Endothelial cell of umbilical vein (primary cell): ENCODE data around the gene SHISA5. TPM values are rescaled to one million over a fixed set of nuclear protein-coding genes. Genes with fewer than 3 reads are reported as not detected.

Experiments
- BruUV-seq: library from RNA; stranded (reverse); fragments of 400-500 nt; replicated peaks from 2 replicates; lab custom pipeline; 2021; lab: Mats Ljungman, UMichigan
- CTCF ChIA-PET: fragments of 300-600, 350-600 bp; sonication (Branson Sonifier 250); formaldehyde crosslinking; loops from one replicate; lab custom pipeline; 2021; ENCODE audit warnings: antibody characterized with exemption, inconsistent platforms; lab: Charles Lee
- POLR2A ChIA-PET: fragments of 300-600, 350-600 bp; sonication (Branson Sonifier 250); formaldehyde crosslinking; loops from one replicate; lab custom pipeline; 2021; ENCODE audit warnings: antibody characterized with exemption, inconsistent platforms; lab: Charles Lee
- DNase-seq: peaks from one replicate; pipeline ENCODE4 v3.0.0-alpha.2; 2011; ENCODE audit warnings: low read depth, low spot score
- FAIRE-seq: peaks from 2 replicates; lab custom pipeline; 2011; peaks lifted over from hg19 to GRCh38; lab: Jason Lieb, UNC
- H2AFZ ChIP-seq: 2 replicates; pipeline ENCODE4 v1.6.0; 2012; ENCODE audit warnings: low read depth, low read length, control low read depth, inconsistent platforms
- H3K27ac ChIP-seq: 2 replicates; pipeline ENCODE4 v1.5.1; 2011; ENCODE audit warnings: low read depth, mild to moderate bottlenecking, control low read depth, low read length, moderate library complexity; ENCODE audit not compliant: insufficient read depth
- H3K27me3 ChIP-seq, 2 experiments: 2 replicates each; pipeline versions ENCODE4 v1.6.0 to v1.6.1; 2011; ENCODE audit warnings: low read length in 2 of 2, mixed read lengths in 1 of 2; ENCODE audit not compliant: control insufficient read depth in 2 of 2, insufficient read depth in 2 of 2
- H3K36me3 ChIP-seq, 2 experiments: 2 replicates in 1 of 2; 3 replicates in 1 of 2; pipeline ENCODE4 v1.5.1; 2011; ENCODE audit warnings: low read length in 2 of 2, mild to moderate bottlenecking in 1 of 2, moderate library complexity in 1 of 2; ENCODE audit not compliant: control insufficient read depth in 2 of 2, insufficient read depth in 2 of 2; ENCODE audit errors: extremely low read depth in 1 of 2
- H3K4me1 ChIP-seq: 3 replicates; pipeline ENCODE4 v1.5.1; 2011; ENCODE audit warnings: mild to moderate bottlenecking, low read length; ENCODE audit not compliant: control insufficient read depth, insufficient read depth; ENCODE audit errors: extremely low read depth
- H3K4me2 ChIP-seq: 2 replicates; pipeline ENCODE4 v1.6.1; 2011; ENCODE audit warnings: low read length, control low read depth, mixed read lengths; ENCODE audit not compliant: insufficient read depth
- H3K4me3 ChIP-seq, 3 experiments: fragments of 200-600 bp in 1 of 3; sonication (generic), shearing (Covaris generic) in 1 of 3; replicated peaks in 1 of 3; 2 replicates each; pipeline ENCODE4 v1.5.1; 2011 to 2016; ENCODE audit warnings: control low read depth in 3 of 3, low read length in 3 of 3, mild to moderate bottlenecking in 2 of 3, inconsistent platforms in 1 of 3, low read depth in 1 of 3, moderate library complexity in 1 of 3; ENCODE audit not compliant: insufficient read depth in 1 of 3
- H3K79me2 ChIP-seq: 2 replicates; pipeline ENCODE4 v1.6.0; 2012; ENCODE audit warnings: low read length, inconsistent platforms; ENCODE audit not compliant: control insufficient read depth, insufficient read depth
- H3K9ac ChIP-seq: replicated peaks from 2 replicates; pipeline ENCODE3; 2011; ENCODE audit warnings: low read length, control low read depth; ENCODE audit not compliant: insufficient read depth; ENCODE audit errors: extremely low read depth
- H3K9me1 ChIP-seq: replicated peaks from 3 replicates; pipeline ENCODE4 v1.6.0; 2011; ENCODE audit warnings: mild to moderate bottlenecking, low read length; ENCODE audit not compliant: control insufficient read depth, insufficient read depth; ENCODE audit errors: extremely low read depth
- H3K9me3 ChIP-seq: replicated peaks from 2 replicates; pipeline ENCODE4 v1.5.1; 2012; ENCODE audit warnings: low read length, inconsistent platforms; ENCODE audit not compliant: control insufficient read depth, insufficient read depth
- H4K20me1 ChIP-seq: replicated peaks from 2 replicates; pipeline ENCODE3; 2011; ENCODE audit warnings: mild to moderate bottlenecking, low read length; ENCODE audit not compliant: control insufficient read depth, insufficient read depth; ENCODE audit errors: extremely low read depth
- CTCF ChIP-seq, 2 donors: IDR thresholded peaks; 1 replicate in 1 of 2; 2 replicates in 1 of 2; pipeline ENCODE4 v1.5.1; 2011; ENCODE audit warnings: low read length in 2 of 2, mild to moderate bottlenecking in 2 of 2, moderate library complexity in 2 of 2, control low read depth in 1 of 2, inconsistent platforms in 1 of 2, low read depth in 1 of 2; ENCODE audit not compliant: insufficient read depth in 1 of 2; ENCODE audit errors: extremely low read depth in 1 of 2
- EZH2 ChIP-seq: IDR thresholded peaks from 2 replicates; pipeline ENCODE4 v1.6.1; 2012; ENCODE audit warnings: borderline replicate concordance, low read depth, mild to moderate bottlenecking, moderate library complexity, low read length, inconsistent platforms; ENCODE audit not compliant: severe bottlenecking
- FOS ChIP-seq: IDR thresholded peaks from 2 replicates; pipeline ENCODE4 v1.6.1; 2011; ENCODE audit warnings: mild to moderate bottlenecking, low read length, moderate library complexity, borderline replicate concordance; ENCODE audit not compliant: insufficient read depth
- GATA2 ChIP-seq: IDR thresholded peaks from 2 replicates; pipeline ENCODE4 v1.7.0; 2011; ENCODE audit warnings: low read depth, mild to moderate bottlenecking, moderate library complexity, mixed read lengths, low read length; ENCODE audit not compliant: insufficient read length, insufficient read depth
- JUN ChIP-seq: IDR thresholded peaks from 2 replicates; pipeline ENCODE4 v1.6.1; 2011; ENCODE audit warnings: borderline replicate concordance, low read depth; ENCODE audit not compliant: insufficient read length, insufficient read depth
- MAX ChIP-seq: IDR thresholded peaks from 2 replicates; pipeline ENCODE4 v1.6.1; 2011; ENCODE audit not compliant: insufficient read depth, insufficient read length
- MYC ChIP-seq: IDR thresholded peaks from one replicate; pipeline ENCODE4 v1.6.1; 2011; ENCODE audit warnings: mild to moderate bottlenecking, low read depth, low read length
- POLR2A ChIP-seq: IDR thresholded peaks from 2 replicates; pipeline ENCODE4 v1.6.1; 2012; ENCODE audit warnings: low read depth, mild to moderate bottlenecking, control low read depth, low read length
- POLR2AphosphoS5 ChIP-seq: IDR thresholded peaks from 2 replicates; pipeline ENCODE4 v1.6.1; 2012; ENCODE audit warnings: low read depth, mild to moderate bottlenecking, control low read depth, low read length, moderate library complexity; ENCODE audit not compliant: insufficient read depth
- dilution Hi-C: fragments of 300-500 bp; cut with MboI; formaldehyde crosslinking; loops from one replicate; pipeline ENCODE4 v1.15.0; 2019; ENCODE audit warnings: low sequenced_read_pairs; ENCODE audit not compliant: extremely low pct_ligation_motif_present
- intact Hi-C: fragments of 100-400 bp; cut with micrococcal nuclease; formaldehyde crosslinking; loops from one replicate; pipeline ENCODE4 v1.10.0; 2022
- polyA plus RNA-seq, 4 experiments: library from polyadenylated mRNA; depleted of rRNA in 3 of 4; stranded (reverse) in 3 of 4; unstranded in 1 of 4; fragments of >200 nt; gene quantifications; 2 replicates each; pipeline versions ENCODE4 v1.2.1 to v1.2.3, GENCODE V29; 2011 to 2012; ENCODE audit warnings: missing spikeins in 1 of 4
- total RNA-seq: library from RNA; stranded (reverse); gene quantifications from 2 replicates; pipeline ENCODE4 v1.2.3, GENCODE V29; 2021

SHISA5 gene
- total and polyA plus RNA-seq, 2 donors (not counting 3 experiments of a cell fraction or from before 2014, with no cell fraction given) = 205 to 320 TPM

- H3K79me2 ChIP-seq = peaks cover 10% of the 10 kb centered on the region
- intact Hi-C loops = loop anchor here (1.0 kb wide), 4 partner anchors 35 to 242 kb away; no protein-coding TSS in a partner anchor
- H3K9ac ChIP-seq = no peak overlapping the region
- TF ChIP-seq CTCF (IDR thresholded peaks at IDR 0.05; ENCODE audit: extremely low read depth in 1 of 2, insufficient read depth in 1 of 2, low read depth in 1 of 2, low read length in 2 of 2) (peak; percentile 100), POLR2A (no peak)
- H2AFZ ChIP-seq = no peak overlapping the region
- H3K4me3 ChIP-seq = no peak overlapping the region
- peaks cover 0 to 9% of the 10 kb centered on the region in 2 experiments for H3K36me3 ChIP-seq
- no peak overlapping the region for H3K27ac ChIP-seq
- POLR2A ChIA-PET = interaction anchor here (0.5 to 1.5 kb wide), 4 partner anchors 11 to 423 kb away, joined by 3 to 7 read pairs (median 4); partner anchors contain the start of genes ATRIP and ZNF589
- no peaks in the 10 kb centered on the region for H3K27me3 ChIP-seq
- no peaks in the 10 kb centered on the region for H3K9me3 ChIP-seq
- peak; percentile 82 for DNase-seq
- H3K4me2 ChIP-seq = no peak overlapping the region
- H4K20me1 ChIP-seq = no peaks in the 10 kb centered on the region
- dilution Hi-C loops = no loop called here
- H3K9me1 ChIP-seq = no peaks in the 10 kb centered on the region
- FAIRE-seq = peak; percentile 94
- CTCF ChIA-PET = interaction anchor here (0.6 to 10.4 kb wide), 92 partner anchors 9 to 914 kb away, joined by 3 to 723 read pairs (median 6); partner anchors contain the start of genes ATRIP, CAMP, CDC25A and CELSR3
- no TSS peak for BruUV-seq
- peaks cover 9% of the 10 kb centered on the region for H3K4me1 ChIP-seq
These were observed 68.0 kb downstream of the SHISA5 start for GRCh38 chr3:48435774-48436476.

GRCh38 chr3:48435223-48435595, 68.8 kb downstream of the SHISA5 start:
- H3K9ac ChIP-seq = no peak overlapping the region
- dilution Hi-C loops = no loop called here
- H3K9me3 ChIP-seq = no peaks in the 10 kb centered on the region
- no peaks in the 10 kb centered on the region for H3K27me3 ChIP-seq
- FAIRE-seq = no peak
- H3K9me1 ChIP-seq = no peaks in the 10 kb centered on the region
- no peaks in the 10 kb centered on the region for H4K20me1 ChIP-seq
- no TSS peak for BruUV-seq
- H3K27ac ChIP-seq = no peak overlapping the region
- no peak overlapping the region for H3K4me2 ChIP-seq
- ChIA-PET CTCF (interaction anchor here (0.8 to 10.4 kb wide), 40 partner anchors 9 to 278 kb away, joined by 3 to 723 read pairs (median 22); partner anchors contain the start of genes ATRIP, CAMP, CDC25A and NME6), POLR2A (interaction anchor here (1.5 kb wide), 1 partner anchor 34 kb away, joined by 7 read pairs; no protein-coding TSS in a partner anchor)
- intact Hi-C loops = no loop called here
- peaks cover 0 to 9% of the 10 kb centered on the region in 2 experiments for H3K36me3 ChIP-seq
- H3K4me1 ChIP-seq = peaks cover 9% of the 10 kb centered on the region
- TF ChIP-seq MAX (no peak), EZH2 (no peak), FOS (no peak), JUN (no peak), POLR2AphosphoS5 (no peak), CTCF (IDR thresholded peaks at IDR 0.05; ENCODE audit: extremely low read depth in 1 of 2, insufficient read depth in 1 of 2, low read depth in 1 of 2, low read length in 2 of 2) (no peak), GATA2 (no peak), POLR2A (no peak), MYC (no peak)
- no peak overlapping the region for H3K4me3 ChIP-seq
- DNase-seq = no peak
- peaks cover 3% of the 10 kb centered on the region for H3K79me2 ChIP-seq
- H2AFZ ChIP-seq = no peak overlapping the region
